Thyroid gland (tissue), 4 donors: ENCODE data around the gene CCT3. TPM values are rescaled to one million over a fixed set of nuclear protein-coding genes. Genes with fewer than 3 reads are reported as not detected.

ENCODE experiments used
- DNase-seq, 2 donors: peaks; one replicate each; pipeline ENCODE4 v3.0.0-alpha.2; 2019
- H3K27ac ChIP-seq, 3 donors: fragments of 200-600 bp; sonication (generic); 1 replicate in 2 of 3; 2 replicates in 1 of 3; pipeline ENCODE4 v1.5.1; 2016 to 2019; ENCODE audit warnings: mild to moderate bottlenecking in 1 of 3, moderate library complexity in 1 of 3
- H3K27me3 ChIP-seq: fragments of 200-600 bp; sonication (generic); one replicate; pipeline ENCODE4 v1.5.1; 2019
- H3K36me3 ChIP-seq, 2 donors: fragments of 200-600 bp; sonication (generic); one replicate each; pipeline ENCODE4 v1.5.1; 2016 to 2019
- H3K4me1 ChIP-seq, 2 donors: fragments of 200-600 bp; sonication (generic); one replicate each; pipeline ENCODE4 v1.5.1; 2017 to 2019
- H3K4me3 ChIP-seq, 3 donors: fragments of 200-600 bp; sonication (generic); replicated peaks in 1 of 3; 1 replicate in 2 of 3; 2 replicates in 1 of 3; pipeline ENCODE4 v1.5.1; 2016; ENCODE audit warnings: mild to moderate bottlenecking in 1 of 3
- H3K9me3 ChIP-seq: fragments of 200-600 bp; sonication (generic); one replicate; pipeline ENCODE4 v1.5.1; 2017
- POLR2A ChIP-seq, 2 donors: fragments of 450-650 bp; IDR thresholded peaks; one replicate each; pipeline ENCODE4 v1.6.1; 2017; ENCODE audit warnings: antibody characterized with exemption in 2 of 2, mild to moderate bottlenecking in 2 of 2, moderate library complexity in 1 of 2
- WGBS, 2 donors: methylation state at CpG; one replicate each; pipeline ENCODE4 v1.1.5; 2017; 5-methylcytosine and 5-hydroxymethylcytosine counted together
- intact Hi-C: fragments of 100-400 bp; cut with DNase I; formaldehyde crosslinking; loops from one replicate; pipeline ENCODE4 v1.15.1; 2023
- total RNA-seq, 4 donors: library from RNA; depleted of rRNA; stranded (reverse); fragments of >200 nt; gene quantifications; one replicate each; pipeline ENCODE4 v1.2.3, GENCODE V29; 2016
- TF ChIP-seq, protein P1 (sequence below), 6 experiments: fragments of 200-600 bp in 3 of 6; fragments of 450-650 bp in 3 of 6; sonication (generic) in 3 of 6; IDR thresholded peaks; one replicate each; pipeline ENCODE4 v1.5.1; 2016 to 2019; ENCODE audit warnings: antibody characterized with exemption in 6 of 6, mild to moderate bottlenecking in 2 of 6, inconsistent platforms in 1 of 6, moderate library complexity in 1 of 6

Gene CCT3
- total RNA-seq, 4 donors from 2014 or later: 121 to 214 (median 170) TPM

DNA sequence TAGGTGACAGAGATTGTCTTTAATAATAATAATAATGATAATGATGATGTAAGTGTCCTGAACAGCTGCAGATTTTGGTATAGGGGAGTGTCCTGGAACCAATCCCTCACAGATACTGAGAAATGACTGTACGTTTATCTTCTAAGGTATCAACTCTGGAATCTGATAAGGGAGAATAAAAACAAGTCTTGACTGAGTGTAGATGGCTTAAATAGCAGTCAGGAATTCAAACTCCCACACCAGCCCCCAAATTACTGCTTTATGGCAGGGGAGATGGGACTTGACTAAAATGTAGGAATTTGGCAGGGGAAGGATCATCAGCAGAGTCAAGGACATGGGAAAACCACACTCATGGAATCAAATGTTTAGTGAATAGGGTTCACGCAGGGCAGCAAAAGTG is 32.9 kb downstream of the CCT3 start:
- Histone ChIP-seq H3K27me3 (no peaks in the 10 kb centered on the region), H3K4me3 (no peak overlapping the region), H3K36me3 (peaks cover 26 to 28% of the 10 kb centered on the region in 2 donors), H3K27ac (no peak overlapping the region), H3K4me1 (no peaks in the 10 kb centered on the region), H3K9me3 (no peaks in the 10 kb centered on the region)
- TF ChIP-seq, protein P1, sequence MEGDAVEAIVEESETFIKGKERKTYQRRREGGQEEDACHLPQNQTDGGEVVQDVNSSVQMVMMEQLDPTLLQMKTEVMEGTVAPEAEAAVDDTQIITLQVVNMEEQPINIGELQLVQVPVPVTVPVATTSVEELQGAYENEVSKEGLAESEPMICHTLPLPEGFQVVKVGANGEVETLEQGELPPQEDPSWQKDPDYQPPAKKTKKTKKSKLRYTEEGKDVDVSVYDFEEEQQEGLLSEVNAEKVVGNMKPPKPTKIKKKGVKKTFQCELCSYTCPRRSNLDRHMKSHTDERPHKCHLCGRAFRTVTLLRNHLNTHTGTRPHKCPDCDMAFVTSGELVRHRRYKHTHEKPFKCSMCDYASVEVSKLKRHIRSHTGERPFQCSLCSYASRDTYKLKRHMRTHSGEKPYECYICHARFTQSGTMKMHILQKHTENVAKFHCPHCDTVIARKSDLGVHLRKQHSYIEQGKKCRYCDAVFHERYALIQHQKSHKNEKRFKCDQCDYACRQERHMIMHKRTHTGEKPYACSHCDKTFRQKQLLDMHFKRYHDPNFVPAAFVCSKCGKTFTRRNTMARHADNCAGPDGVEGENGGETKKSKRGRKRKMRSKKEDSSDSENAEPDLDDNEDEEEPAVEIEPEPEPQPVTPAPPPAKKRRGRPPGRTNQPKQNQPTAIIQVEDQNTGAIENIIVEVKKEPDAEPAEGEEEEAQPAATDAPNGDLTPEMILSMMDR (IDR thresholded peaks at IDR 0.05): no peak
- no peak for TF ChIP-seq POLR2A (IDR thresholded peaks at IDR 0.05)
- 83 to 93% methylated on average over 2 of the region's 2 CpGs for WGBS, 2 donors
- intact Hi-C loops: no loop called here
- no peak for DNase-seq

DNA sequence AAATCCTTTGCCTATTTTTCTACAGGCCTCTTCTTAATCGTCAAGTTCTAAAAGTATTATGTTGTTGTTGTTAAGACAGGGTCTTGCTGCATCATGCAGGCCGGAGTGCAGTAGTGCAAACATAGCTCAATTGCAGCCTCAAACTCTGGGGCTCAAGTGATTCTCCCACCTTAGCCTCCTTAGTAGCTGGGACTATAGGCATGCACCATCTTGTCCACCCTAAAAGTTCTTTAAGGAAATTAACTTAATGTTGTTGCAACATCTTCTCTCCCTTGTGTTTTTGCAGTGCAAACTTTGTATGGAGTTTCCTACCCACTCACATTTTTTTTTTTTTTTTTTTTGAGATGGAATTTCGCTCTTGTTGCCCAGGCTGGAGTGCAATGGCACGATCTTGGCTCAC is 34.9 kb downstream of the CCT3 start:
- Histone ChIP-seq H3K27ac (no peak overlapping the region), H3K27me3 (no peaks in the 10 kb centered on the region), H3K9me3 (no peaks in the 10 kb centered on the region), H3K36me3 (peaks cover 6 to 9% of the 10 kb centered on the region in 2 donors), H3K4me3 (no peak overlapping the region), H3K4me1 (no peaks in the 10 kb centered on the region)
- WGBS, 2 donors: 94 to 96% methylated on average over 4 of the region's 4 CpGs
- intact Hi-C loops: no loop called here
- no peak for DNase-seq
- TF ChIP-seq, protein P1 (IDR thresholded peaks at IDR 0.05): no peak
- TF ChIP-seq POLR2A (IDR thresholded peaks at IDR 0.05): no peak

DNA sequence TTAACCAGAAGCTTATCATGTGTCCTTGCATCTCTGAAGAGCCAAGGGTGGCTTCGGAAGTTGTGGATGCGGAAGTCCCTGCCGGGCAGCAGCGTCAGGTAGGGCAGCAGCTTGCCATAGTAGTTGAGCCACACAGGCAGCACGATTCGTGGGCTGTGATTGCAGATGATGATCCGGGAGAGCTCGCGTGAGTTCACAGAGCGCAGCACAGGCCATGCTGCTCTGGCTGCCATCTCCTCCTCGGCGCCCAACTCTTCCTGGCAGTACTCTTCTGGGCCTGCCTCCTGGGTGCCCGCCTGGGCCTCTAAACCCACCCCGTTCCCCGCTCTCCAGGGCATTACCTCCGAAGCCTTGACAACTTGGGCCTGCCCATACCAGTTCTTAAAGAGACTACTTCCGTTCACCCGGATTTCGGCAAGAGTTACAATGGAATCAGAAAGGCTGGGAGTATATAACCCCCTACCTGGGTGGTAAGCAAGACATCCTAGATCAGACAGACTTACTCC is 39.2 kb downstream of the CCT3 start, which contains the start of gene VHLL:
TSS of gene VHLL (minus strand) at position 456 of the 506 bp plus-strand sequence. CDS start at position 338, 118 bp downstream.
- Histone ChIP-seq H3K36me3 (no peaks in the 10 kb centered on the region), H3K4me3 (no peak within 1 kb of the TSS), H3K27ac (no peak within 1 kb of the TSS), H3K4me1 (peaks cover 7 to 8% of the 10 kb centered on the region in 2 donors), H3K9me3 (no peaks in the 10 kb centered on the region), H3K27me3 (no peaks in the 10 kb centered on the region)
- intact Hi-C loops: no loop called here
- no peak for DNase-seq
- TF ChIP-seq POLR2A (IDR thresholded peaks at IDR 0.05): no peak
- TF ChIP-seq, protein P1 (IDR thresholded peaks at IDR 0.05): no peak
- WGBS, 2 donors: 90 to 91% methylated on average over 19 of the region's 19 CpGs

DNA sequence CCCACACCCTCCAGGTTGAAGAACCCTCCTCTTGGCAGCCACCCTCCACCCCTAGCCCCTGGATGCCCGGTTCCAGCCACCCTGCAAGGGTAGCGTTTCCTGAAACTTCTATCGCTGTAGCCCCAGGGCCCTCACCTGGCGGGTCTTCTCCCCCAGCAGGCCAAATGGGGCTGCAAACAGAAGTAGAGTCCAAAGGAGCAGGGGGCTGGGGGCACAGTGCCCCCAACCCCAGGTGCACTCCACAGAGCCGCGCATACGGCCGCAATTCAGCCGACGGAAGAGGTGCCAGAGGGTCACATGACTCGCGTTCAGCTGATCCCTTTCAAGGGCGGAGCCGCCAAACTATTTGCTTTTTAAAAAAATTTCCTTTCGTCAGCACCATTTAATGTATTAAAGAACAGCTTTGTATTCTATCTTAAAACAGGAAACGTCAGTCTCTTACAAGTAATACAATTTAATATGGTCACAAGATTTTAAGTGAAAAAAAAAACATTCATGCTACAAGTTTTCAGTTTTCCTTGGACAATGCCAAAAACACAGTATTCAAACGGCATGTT is 42.6 kb downstream of the CCT3 start, which contains the start of gene GLMP:
TSS of gene GLMP (minus strand) at position 289 of the 557 bp plus-strand sequence. CDS start at position 255, 34 bp downstream.
- Histone ChIP-seq H3K4me1 (peaks cover 12 to 14% of the 10 kb centered on the region in 2 donors), H3K27me3 (no peaks in the 10 kb centered on the region), H3K36me3 (no peaks in the 10 kb centered on the region), H3K27ac (peak within 1 kb of the TSS in 2 of 3 donors; percentile 7 to 76), H3K9me3 (no peaks in the 10 kb centered on the region), H3K4me3 (peak within 1 kb of the TSS; percentile 46 to 69 (median 69))
- WGBS, 2 donors: 0 to 1% methylated on average over 14 to 17 of the region's 17 CpGs
- intact Hi-C loops: no loop called here
- peak in 1 of 2 donors; percentile 30 for TF ChIP-seq POLR2A (IDR thresholded peaks at IDR 0.05)
- TF ChIP-seq, protein P1 (IDR thresholded peaks at IDR 0.05): no peak
- DNase-seq: peak; percentile 70 to 71

DNA sequence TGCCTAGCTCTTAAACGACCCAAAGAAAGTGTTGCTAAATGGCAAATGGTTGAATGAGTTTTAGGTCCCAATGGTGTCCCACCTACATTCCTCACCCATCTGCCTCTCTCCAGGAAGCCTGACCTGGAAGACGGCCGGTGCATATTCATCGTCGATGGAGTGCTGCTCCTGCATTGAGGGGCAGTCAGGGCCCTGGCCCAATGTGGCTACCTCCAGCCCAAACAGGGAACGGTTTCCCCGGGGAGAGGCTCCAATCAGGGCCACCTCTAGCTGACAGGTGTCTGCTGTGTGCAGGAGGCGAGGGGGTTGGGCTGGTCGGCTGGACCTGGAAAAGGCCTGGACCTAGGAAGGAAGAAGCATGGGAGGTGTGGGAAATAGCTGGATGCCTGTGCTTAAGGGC is 44.2 kb downstream of the CCT3 start:
- no peak for TF ChIP-seq POLR2A (IDR thresholded peaks at IDR 0.05)
- TF ChIP-seq, protein P1 (IDR thresholded peaks at IDR 0.05): no peak
- H3K9me3 ChIP-seq: no peaks in the 10 kb centered on the region
- peaks cover 12 to 14% of the 10 kb centered on the region in 2 donors for H3K4me1 ChIP-seq
- no peak overlapping the region for H3K27ac ChIP-seq
- intact Hi-C loops: no loop called here
- no peak overlapping the region for H3K4me3 ChIP-seq
- WGBS, 2 donors: 94 to 95% methylated on average over 7 to 9 of the region's 9 CpGs
- no peaks in the 10 kb centered on the region for H3K36me3 ChIP-seq
- H3K27me3 ChIP-seq: no peaks in the 10 kb centered on the region
- DNase-seq: no peak
